Kidney capillary endothelial cell (primary cell): ENCODE results near the gene CNTNAP4.

ENCODE experiments used
- DNase-seq: peaks from one replicate; pipeline ENCODE4 v3.0.0-alpha.2; 2018; ENCODE audit warnings: low spot score

The CNTNAP4 gene

DNA sequence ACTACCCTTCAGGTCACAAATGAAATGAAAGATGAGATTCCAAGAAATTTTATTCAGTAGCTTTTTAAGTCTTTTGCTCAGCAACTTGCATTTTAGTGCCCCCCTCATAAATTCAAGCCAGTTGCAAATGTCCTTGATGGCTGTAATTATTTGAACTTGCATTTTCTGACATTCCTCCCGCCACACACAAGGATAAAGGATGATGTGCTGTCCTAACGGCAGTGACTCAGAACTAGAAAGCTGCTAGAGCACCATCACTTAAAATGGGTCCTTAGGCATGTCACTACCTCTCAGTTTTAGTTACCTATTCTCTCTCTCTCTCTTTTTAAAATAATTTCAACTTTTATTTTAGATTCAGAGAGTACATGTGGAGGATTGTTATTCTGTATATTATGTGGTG, 306.7 kb downstream of the CNTNAP4 start:
- DNase-seq = no peak

DNA sequence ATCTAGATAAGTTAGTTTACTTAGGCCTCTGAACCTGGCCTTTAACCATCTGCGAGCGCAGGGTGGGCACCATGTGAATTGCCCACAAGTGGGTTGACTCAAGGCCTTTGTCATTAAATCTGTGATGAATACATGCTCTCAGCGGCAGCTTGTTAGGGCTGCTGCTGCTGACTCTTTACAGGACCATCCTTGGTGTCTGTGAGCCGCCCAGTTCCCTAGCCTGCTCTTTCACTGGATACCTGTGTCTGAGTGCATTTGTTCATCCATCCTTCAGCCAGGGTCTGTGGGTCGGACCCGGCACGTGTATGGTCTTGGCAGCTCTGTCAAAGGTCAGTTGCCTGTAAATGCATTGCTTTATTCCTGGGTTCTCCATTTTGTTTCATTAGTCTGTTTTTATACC, 321.3 kb downstream of the CNTNAP4 start:
- DNase-seq = no peak

DNA sequence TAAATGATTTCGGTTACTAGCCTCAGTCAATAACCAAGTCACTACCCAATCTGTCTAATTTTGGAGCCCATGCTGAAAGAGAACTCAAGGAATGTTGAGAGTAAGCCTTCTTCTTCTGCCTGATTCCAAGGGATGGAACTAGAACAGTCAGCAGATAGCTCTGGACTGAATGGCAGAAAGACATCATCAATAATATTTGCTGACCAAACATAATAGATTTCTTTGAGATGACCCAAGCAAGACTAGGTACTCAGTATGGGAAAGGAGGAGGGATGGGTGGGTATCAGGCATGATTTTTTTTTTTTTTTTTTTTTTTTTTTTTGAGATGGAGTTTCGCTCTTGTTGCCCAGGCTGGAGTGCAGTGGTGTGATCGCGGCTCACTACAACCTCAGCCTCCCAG, 330.1 kb downstream of the CNTNAP4 start:
- DNase-seq = no peak
